Calu3 (cell line): ENCODE results near the gene SCP2. TPM values are rescaled to one million over a fixed set of nuclear protein-coding genes. Genes with fewer than 3 reads are reported as not detected.

ENCODE experiments used
- BruUV-seq: library from RNA; stranded (reverse); fragments of 400-500 nt; replicated peaks from 2 replicates; lab custom pipeline; 2021; lab: Mats Ljungman, UMichigan
- CTCF ChIA-PET: fragments of 300-600 bp; sonication (Branson Sonifier 250); formaldehyde crosslinking; loops from one replicate; lab custom pipeline; 2022; ENCODE audit warnings: antibody characterized with exemption; lab: Charles Lee
- DNase-seq: peaks from one replicate; pipeline ENCODE4 v3.0.0; 2022
- H3K27ac Mint-ChIP-seq: one replicate; pipeline ENCODE4 v1.8.0; 2022; ENCODE audit warnings: mixed read lengths; ENCODE audit not compliant: unreplicated experiment
- H3K27me3 Mint-ChIP-seq: one replicate; pipeline ENCODE4 v1.8.0; 2022; ENCODE audit warnings: mixed read lengths; ENCODE audit not compliant: unreplicated experiment
- H3K36me3 Mint-ChIP-seq: one replicate; pipeline ENCODE4 v1.8.0; 2022; ENCODE audit warnings: mild to moderate bottlenecking, moderate library complexity, mixed read lengths; ENCODE audit not compliant: insufficient read depth, unreplicated experiment
- H3K4me1 Mint-ChIP-seq: one replicate; pipeline ENCODE4 v1.8.0; 2022; ENCODE audit warnings: mild to moderate bottlenecking, low read depth, mixed read lengths; ENCODE audit not compliant: unreplicated experiment
- H3K4me3 Mint-ChIP-seq: one replicate; pipeline ENCODE4 v1.8.0; 2022; ENCODE audit warnings: mild to moderate bottlenecking, low read depth, moderate library complexity, mixed read lengths; ENCODE audit not compliant: unreplicated experiment
- H3K9me3 Mint-ChIP-seq: one replicate; pipeline ENCODE4 v1.8.0; 2022; ENCODE audit warnings: low read depth, mixed read lengths; ENCODE audit not compliant: unreplicated experiment
- CTCF ChIP-seq: fragments of 200-600 bp; IDR thresholded peaks from one replicate; pipeline ENCODE4 v1.8.0; 2022; ENCODE audit warnings: antibody characterized with exemption; ENCODE audit not compliant: unreplicated experiment
- intact Hi-C: fragments of 100-400 bp; cut with micrococcal nuclease; formaldehyde crosslinking; loops from one replicate; pipeline ENCODE4 v1.10.0; 2022; ENCODE audit not compliant: unreplicated experiment
- total RNA-seq: library from RNA; stranded (reverse); gene quantifications from 2 replicates; pipeline ENCODE4 v1.2.3, GENCODE V29; 2022

Gene SCP2
- total RNA-seq, 1 experiment from 2014 or later: 91.1 TPM

GRCh38 chr1:53069265-53069662, 142.2 kb downstream of the SCP2 start:
- Mint-ChIP-seq H3K4me1 (no peaks in the 10 kb centered on the region), H3K27me3 (peaks cover 2% of the 10 kb centered on the region), H3K27ac (no peak overlapping the region), H3K9me3 (no peaks in the 10 kb centered on the region), H3K4me3 (no peak overlapping the region), H3K36me3 (no peaks in the 10 kb centered on the region)
- no peak for TF ChIP-seq CTCF
- intact Hi-C loops: no loop called here
- DNase-seq: no peak
- CTCF ChIA-PET: no interaction called here
- BruUV-seq: no TSS peak

GRCh38 chr1:53069663-53070327, 142.7 kb downstream of the SCP2 start:
- H3K4me1 Mint-ChIP-seq: no peaks in the 10 kb centered on the region
- no peaks in the 10 kb centered on the region for H3K9me3 Mint-ChIP-seq
- CTCF ChIA-PET: no interaction called here
- intact Hi-C loops: no loop called here
- no peak for DNase-seq
- no peaks in the 10 kb centered on the region for H3K27me3 Mint-ChIP-seq
- BruUV-seq: no TSS peak
- H3K4me3 Mint-ChIP-seq: no peak overlapping the region
- H3K36me3 Mint-ChIP-seq: no peaks in the 10 kb centered on the region
- no peak for TF ChIP-seq CTCF
- H3K27ac Mint-ChIP-seq: no peak overlapping the region

DNA sequence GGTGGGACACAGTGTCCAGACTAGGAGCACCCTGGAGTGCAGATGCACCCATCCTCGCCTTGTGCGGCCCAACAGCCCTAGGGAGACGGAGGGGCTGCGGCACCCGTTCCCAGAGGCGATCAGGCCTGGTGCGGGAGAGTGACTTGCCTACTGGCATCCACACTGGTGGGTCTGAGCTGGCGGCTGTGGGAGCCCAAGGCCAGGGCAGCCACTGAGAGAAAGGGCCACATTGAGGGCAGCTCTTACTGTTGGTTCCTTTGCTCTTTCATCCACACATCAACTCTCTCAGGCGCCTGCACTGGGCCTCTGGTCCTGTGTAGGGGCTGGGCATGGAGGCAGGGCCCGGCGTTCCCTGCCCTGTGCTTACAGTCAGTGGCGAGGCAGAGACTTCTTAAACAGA, 143.5 kb downstream of the SCP2 start:
- no peak overlapping the region for H3K27ac Mint-ChIP-seq

GRCh38 chr1:53071167-53071865, 144.2 kb downstream of the SCP2 start:
- CTCF ChIA-PET: no interaction called here
- TF ChIP-seq CTCF: no peak
- intact Hi-C loops: no loop called here
- H3K4me1 Mint-ChIP-seq: no peaks in the 10 kb centered on the region
- no peak overlapping the region for H3K4me3 Mint-ChIP-seq
- BruUV-seq: no TSS peak
- H3K36me3 Mint-ChIP-seq: no peaks in the 10 kb centered on the region
- H3K9me3 Mint-ChIP-seq: no peaks in the 10 kb centered on the region
- no peaks in the 10 kb centered on the region for H3K27me3 Mint-ChIP-seq
- H3K27ac Mint-ChIP-seq: no peak overlapping the region
- no peak for DNase-seq

More for the DNA sequence above, 143.5 kb downstream of the SCP2 start:
- no peaks in the 10 kb centered on the region for H3K4me1 Mint-ChIP-seq
- DNase-seq: no peak
- CTCF ChIA-PET: no interaction called here
- H3K36me3 Mint-ChIP-seq: no peaks in the 10 kb centered on the region
- no peak for TF ChIP-seq CTCF
- no TSS peak for BruUV-seq
- H3K27me3 Mint-ChIP-seq: no peaks in the 10 kb centered on the region
- intact Hi-C loops: no loop called here
- no peak overlapping the region for H3K4me3 Mint-ChIP-seq
- no peaks in the 10 kb centered on the region for H3K9me3 Mint-ChIP-seq
